ENCODE data around the gene CDCA5. TPM values are rescaled to one million over a fixed set of nuclear protein-coding genes. Genes with fewer than 3 reads are reported as not detected.

The CDCA5 gene
- polyA plus RNA-seq, 1 experiment: 11.9 TPM

DNA sequence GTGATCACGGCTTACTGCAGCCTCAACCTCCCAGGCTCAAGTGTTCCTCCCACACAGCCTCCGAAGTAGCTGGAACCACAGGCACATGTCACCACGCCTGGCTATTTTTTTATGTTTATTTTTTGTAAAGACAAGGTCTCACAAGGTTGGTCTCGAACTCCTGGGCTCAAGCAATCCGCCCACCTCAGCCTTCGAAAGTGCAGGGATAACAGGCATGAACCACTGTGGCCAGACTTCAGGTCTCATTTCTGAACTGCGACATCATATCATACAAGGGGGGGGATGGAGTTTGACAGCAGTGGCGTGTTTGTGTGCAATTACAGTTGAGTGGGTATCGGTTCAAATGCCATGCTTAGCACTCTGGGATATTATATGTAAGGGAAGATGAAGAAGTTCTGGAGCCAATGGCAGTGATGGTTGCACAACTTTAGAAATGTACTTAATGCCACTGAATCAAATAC is 32.4 kb downstream of the CDCA5 start:
- TF ChIP-seq, protein P1, sequence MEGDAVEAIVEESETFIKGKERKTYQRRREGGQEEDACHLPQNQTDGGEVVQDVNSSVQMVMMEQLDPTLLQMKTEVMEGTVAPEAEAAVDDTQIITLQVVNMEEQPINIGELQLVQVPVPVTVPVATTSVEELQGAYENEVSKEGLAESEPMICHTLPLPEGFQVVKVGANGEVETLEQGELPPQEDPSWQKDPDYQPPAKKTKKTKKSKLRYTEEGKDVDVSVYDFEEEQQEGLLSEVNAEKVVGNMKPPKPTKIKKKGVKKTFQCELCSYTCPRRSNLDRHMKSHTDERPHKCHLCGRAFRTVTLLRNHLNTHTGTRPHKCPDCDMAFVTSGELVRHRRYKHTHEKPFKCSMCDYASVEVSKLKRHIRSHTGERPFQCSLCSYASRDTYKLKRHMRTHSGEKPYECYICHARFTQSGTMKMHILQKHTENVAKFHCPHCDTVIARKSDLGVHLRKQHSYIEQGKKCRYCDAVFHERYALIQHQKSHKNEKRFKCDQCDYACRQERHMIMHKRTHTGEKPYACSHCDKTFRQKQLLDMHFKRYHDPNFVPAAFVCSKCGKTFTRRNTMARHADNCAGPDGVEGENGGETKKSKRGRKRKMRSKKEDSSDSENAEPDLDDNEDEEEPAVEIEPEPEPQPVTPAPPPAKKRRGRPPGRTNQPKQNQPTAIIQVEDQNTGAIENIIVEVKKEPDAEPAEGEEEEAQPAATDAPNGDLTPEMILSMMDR (IDR thresholded peaks at IDR 0.05; ENCODE audit: insufficient read depth, low read depth, low read length): no peak
- Histone ChIP-seq H3K4me3 (ENCODE audit: low read depth, low read length) (no peak overlapping the region), H3K27me3 (ENCODE audit: control insufficient read depth, insufficient read depth, low read length) (peaks cover 3% of the 10 kb centered on the region; the same call in 1 of the 2 replicates), H3K36me3 (ENCODE audit: control insufficient read depth, insufficient read depth, low read length) (no peaks in the 10 kb centered on the region)
- POLR2A ChIA-PET: no interaction called here
- DNase-seq (ENCODE audit: low read depth): no peak
- CTCF ChIA-PET: no interaction called here

DNA sequence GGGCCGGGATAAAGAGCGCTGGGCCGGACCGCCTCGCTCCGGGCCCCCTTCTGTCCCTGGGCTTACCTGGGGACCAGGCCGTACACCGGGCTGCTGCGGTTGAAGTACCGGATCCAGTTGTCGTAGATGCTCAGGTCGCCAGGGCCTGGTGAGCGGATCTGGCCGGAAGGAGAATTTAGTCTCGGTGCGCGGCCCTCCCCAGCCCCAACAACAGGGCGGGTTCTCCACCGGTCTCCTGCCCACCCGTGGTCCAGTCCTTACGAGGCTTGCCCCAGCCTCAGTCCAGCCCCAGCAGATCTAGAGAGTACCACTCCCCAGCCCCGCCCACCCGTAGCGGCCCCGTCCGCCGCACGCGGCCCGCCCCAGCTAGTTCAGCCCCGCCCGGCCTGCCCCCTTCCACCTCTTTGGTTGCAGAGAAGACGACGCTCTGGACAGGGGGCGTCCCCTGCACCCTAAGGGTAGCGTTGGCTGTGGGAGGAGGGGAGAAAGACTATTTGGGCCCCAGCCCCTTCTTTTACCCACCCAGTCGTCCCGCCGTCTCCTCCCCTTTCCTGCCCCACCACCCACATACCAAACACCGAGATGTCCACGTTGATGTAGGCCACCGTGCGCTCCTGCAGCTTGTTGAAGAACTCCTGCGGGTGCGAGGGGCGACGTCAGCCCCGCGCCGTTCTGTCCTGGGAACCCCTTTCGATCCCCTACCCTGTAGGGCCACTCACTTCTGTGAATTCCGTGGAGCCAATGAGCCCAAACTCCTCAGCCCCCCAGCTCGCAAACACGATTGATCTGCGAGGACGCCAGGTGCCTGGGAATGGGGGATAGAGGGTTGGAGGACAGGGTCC is 36.0 kb downstream of the CDCA5 start:
- DNase-seq (ENCODE audit: low read depth): no peak
- POLR2A ChIA-PET: no interaction called here

DNA sequence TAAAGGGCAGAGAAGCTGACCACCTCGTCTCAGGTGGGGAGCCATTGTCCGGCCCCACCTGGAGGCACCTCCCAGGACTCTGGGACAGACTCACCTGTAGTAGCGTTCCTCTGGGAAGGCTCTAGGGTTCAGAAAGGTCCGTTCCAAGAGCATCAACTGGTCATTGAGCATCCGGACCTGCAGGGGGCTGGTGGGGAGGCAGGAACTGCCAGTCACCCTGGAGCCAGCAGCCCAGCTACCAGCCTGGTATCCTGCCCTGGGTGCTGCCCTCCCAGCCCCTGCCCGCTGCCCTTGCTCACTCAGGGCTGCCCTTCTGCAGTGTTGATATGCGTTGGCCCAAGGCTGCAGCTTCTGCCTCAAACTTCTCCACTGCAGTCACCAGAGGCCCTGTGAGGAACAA is 38.1 kb downstream of the CDCA5 start:
- Histone ChIP-seq H3K27me3 (ENCODE audit: control insufficient read depth, insufficient read depth, low read length) (no peaks in the 10 kb centered on the region), H3K36me3 (ENCODE audit: control insufficient read depth, insufficient read depth, low read length) (peaks cover 7% of the 10 kb centered on the region), H3K4me3 (ENCODE audit: low read depth, low read length) (no peak overlapping the region)
- ChIA-PET CTCF (interaction anchor here (1.2 kb wide), 1 partner anchor 32 kb away, joined by 3 read pairs; the partner anchor contains the start of gene ARL2), POLR2A (no interaction called here)
- TF ChIP-seq, protein P1 (IDR thresholded peaks at IDR 0.05; ENCODE audit: insufficient read depth, low read depth, low read length): no peak
- DNase-seq (ENCODE audit: low read depth): no peak

More for the DNA sequence above, 36.0 kb downstream of the CDCA5 start:
- H3K36me3 ChIP-seq (ENCODE audit: control insufficient read depth, insufficient read depth, low read length): peaks cover 7% of the 10 kb centered on the region
- CTCF ChIA-PET: interaction anchor here (1.1 to 1.2 kb wide), 4 partner anchors 12 to 64 kb away, joined by 3 read pairs; partner anchors contain the start of genes ARL2 and SNX15
- no peaks in the 10 kb centered on the region for H3K27me3 ChIP-seq (ENCODE audit: control insufficient read depth, insufficient read depth, low read length)
- H3K4me3 ChIP-seq (ENCODE audit: low read depth, low read length): peak overlapping the region; percentile 41
- TF ChIP-seq, protein P1 (IDR thresholded peaks at IDR 0.05; ENCODE audit: insufficient read depth, low read depth, low read length): no peak

DNA sequence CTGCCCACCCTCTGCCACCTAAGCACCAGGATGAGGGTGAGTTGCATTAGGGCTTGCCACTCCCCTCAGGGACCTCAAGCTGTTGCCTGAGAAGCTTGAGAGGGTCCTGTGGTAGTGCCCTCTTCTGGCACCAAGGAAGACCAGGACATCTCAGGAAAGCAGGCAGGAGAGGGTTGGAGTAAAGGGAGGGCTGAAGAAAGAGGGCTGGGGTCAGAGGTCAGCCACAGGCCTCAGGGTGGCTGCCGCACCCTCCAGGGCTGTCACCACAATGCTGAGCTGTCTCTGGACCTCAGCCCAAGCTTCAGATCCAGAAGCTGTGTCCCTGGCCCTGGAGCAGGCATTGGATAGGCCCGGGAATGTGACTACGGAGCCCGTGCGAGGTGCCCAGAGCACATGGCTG is 38.8 kb downstream of the CDCA5 start:
- peaks cover 7% of the 10 kb centered on the region for H3K36me3 ChIP-seq (ENCODE audit: control insufficient read depth, insufficient read depth, low read length)
- DNase-seq (ENCODE audit: low read depth): no peak
- no peaks in the 10 kb centered on the region for H3K27me3 ChIP-seq (ENCODE audit: control insufficient read depth, insufficient read depth, low read length)
- CTCF ChIA-PET: interaction anchor here (0.9 kb wide), 1 partner anchor 31 kb away, joined by 3 read pairs; no protein-coding TSS in a partner anchor
- TF ChIP-seq, protein P1 (IDR thresholded peaks at IDR 0.05; ENCODE audit: insufficient read depth, low read depth, low read length): no peak
- no peak overlapping the region for H3K4me3 ChIP-seq (ENCODE audit: low read depth, low read length)
- POLR2A ChIA-PET: no interaction called here

DNA sequence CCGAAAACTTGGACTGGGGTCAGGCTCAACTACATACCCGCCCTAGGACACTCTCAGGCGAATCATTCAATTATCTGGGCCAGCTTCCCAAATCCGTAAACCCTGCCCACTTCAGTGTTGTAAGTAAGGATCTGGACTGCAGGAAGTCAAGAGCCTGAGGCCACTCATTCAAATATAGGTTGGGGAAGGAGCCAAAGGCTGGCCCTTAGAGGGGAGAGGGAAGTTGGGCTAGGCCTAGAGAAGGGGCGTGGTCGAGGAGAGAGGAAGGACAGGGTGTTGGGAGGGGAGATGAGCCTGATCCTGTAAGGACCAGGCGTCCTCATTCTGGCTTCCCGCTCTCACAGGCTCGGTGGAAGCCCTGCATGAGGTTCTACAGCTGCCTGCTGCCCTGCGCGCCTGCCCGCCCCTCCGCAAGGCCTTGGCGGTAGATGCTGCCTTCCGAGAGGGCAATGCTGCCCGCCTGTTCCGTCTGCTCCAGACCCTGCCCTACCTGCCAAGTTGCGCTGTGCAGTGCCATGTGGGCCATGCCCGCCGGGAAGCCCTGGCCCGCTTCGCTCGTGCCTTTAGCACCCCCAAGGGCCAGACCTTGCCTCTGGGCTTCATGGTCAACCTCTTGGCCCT is 39.8 kb downstream of the CDCA5 start:
- DNase-seq (ENCODE audit: low read depth): peak; percentile 29
- TF ChIP-seq, protein P1 (IDR thresholded peaks at IDR 0.05; ENCODE audit: insufficient read depth, low read depth, low read length): no peak
- Histone ChIP-seq H3K4me3 (ENCODE audit: low read depth, low read length) (no peak overlapping the region), H3K27me3 (ENCODE audit: control insufficient read depth, insufficient read depth, low read length) (no peaks in the 10 kb centered on the region), H3K36me3 (ENCODE audit: control insufficient read depth, insufficient read depth, low read length) (peaks cover 9% of the 10 kb centered on the region)
- ChIA-PET CTCF (interaction anchor here (0.6 kb wide), 1 partner anchor 32 kb away, joined by 3 read pairs; no protein-coding TSS in a partner anchor), POLR2A (interaction anchor here (0.5 kb wide), 1 partner anchor 464 kb away, joined by 3 read pairs; no protein-coding TSS in a partner anchor)
